Upper lobe of left lung (tissue), 4 donors: Measurements from ENCODE around the gene SUGP1.

Experiments
- EP300 ChIP-seq, 4 donors: sonication (generic); formaldehyde crosslinking; IDR thresholded peaks; one replicate each; pipeline ENCODE4 v1.5.1; 2017; ENCODE audit warnings: antibody characterized with exemption in 4 of 4, control low read depth in 2 of 4
- POLR2A ChIP-seq, 4 donors: fragments of 450-650 bp; IDR thresholded peaks; one replicate each; pipeline ENCODE4 v1.5.1; 2016 to 2017; ENCODE audit warnings: antibody characterized with exemption in 4 of 4, mild to moderate bottlenecking in 2 of 4
- TF ChIP-seq, protein P1 (sequence below), 6 experiments: fragments of 450-650 bp in 4 of 6; fragments of 200-600 bp in 2 of 6; sonication (generic) in 2 of 6; IDR thresholded peaks; one replicate each; pipeline ENCODE4 v1.5.1; 2016 to 2019; ENCODE audit warnings: antibody characterized with exemption in 6 of 6

DNA sequence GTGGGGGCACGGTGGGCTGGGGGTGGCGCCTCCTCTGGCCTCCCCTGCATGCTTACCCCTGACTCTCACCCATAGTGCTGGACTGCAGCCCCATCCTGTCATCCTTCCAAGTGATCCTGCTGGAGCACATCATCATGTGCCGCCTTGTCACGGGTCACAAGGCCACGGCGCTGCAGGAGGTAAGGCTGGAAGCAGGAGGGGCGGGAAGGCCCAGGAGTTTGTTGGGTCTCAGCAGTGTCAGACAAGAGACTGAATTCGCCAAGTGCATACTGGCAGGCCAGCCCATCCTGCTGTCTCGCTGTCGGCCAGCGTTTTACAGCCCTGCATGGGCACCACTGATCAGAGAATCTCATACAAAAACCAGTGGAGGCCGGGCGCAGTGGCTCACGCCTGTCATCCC lies 23.5 kb upstream of the SUGP1 start:
- TF ChIP-seq POLR2A (IDR thresholded peaks at IDR 0.05) (no peak), EP300 (IDR thresholded peaks at IDR 0.05) (no peak)
- TF ChIP-seq, protein P1, sequence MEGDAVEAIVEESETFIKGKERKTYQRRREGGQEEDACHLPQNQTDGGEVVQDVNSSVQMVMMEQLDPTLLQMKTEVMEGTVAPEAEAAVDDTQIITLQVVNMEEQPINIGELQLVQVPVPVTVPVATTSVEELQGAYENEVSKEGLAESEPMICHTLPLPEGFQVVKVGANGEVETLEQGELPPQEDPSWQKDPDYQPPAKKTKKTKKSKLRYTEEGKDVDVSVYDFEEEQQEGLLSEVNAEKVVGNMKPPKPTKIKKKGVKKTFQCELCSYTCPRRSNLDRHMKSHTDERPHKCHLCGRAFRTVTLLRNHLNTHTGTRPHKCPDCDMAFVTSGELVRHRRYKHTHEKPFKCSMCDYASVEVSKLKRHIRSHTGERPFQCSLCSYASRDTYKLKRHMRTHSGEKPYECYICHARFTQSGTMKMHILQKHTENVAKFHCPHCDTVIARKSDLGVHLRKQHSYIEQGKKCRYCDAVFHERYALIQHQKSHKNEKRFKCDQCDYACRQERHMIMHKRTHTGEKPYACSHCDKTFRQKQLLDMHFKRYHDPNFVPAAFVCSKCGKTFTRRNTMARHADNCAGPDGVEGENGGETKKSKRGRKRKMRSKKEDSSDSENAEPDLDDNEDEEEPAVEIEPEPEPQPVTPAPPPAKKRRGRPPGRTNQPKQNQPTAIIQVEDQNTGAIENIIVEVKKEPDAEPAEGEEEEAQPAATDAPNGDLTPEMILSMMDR (IDR thresholded peaks at IDR 0.05): no peak
